CD4-positive, alpha-beta T cell treated with Interleukin-15 for 1 hour (primary cell): Measurements from ENCODE around the gene TMEM178B.
"Not testable (repeated sequence)": the region's sequence is repeated elsewhere in the genome, so short reads cannot be mapped to it uniquely, and the experiment has no call there.

Source experiments
- DNase-seq: peaks from one replicate; pipeline ENCODE4 v3.0.0-alpha.2; 2020

The TMEM178B gene

DNA sequence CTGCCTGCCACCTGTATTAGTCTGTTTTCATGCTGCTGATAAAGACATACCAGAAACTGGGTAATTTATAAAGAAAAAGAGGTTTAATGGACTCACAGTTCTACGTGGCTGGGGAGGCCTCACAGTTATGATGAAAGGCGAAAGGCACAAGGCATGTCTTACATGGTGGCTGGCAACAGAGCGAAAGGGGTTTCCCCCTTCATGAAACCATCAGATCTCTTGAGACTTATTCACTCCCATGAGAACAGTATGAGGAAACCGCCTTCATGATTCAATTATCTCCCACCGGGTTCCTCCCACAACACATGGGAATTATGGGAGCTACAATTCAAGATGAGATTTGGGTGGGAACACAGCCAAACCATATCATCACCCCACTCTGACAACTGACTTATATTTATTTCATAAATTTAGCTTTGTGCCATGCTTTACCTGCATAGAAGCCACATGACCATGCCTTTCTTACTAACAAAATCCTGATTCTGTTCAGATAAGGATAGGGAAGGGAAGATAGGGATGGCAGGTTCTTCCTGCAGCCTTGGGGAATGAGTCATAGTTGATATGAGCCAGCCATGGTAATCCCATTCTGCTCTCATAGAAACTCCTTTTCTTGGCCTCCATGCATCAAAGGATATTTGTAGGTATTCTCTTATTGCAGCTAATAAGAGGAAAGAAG lies 286.0 kb downstream of the TMEM178B start:
- DNase-seq = no peak

- DNase-seq = no peak
Observed at GRCh38 chr7:141360416-141360760, 286.5 kb downstream of the TMEM178B start.

- DNase-seq = no peak
Observed at GRCh38 chr7:141360803-141361202, 286.9 kb downstream of the TMEM178B start.

GRCh38 chr7:141361479-141361878 lies 287.6 kb downstream of the TMEM178B start:
- DNase-seq = no peak

DNA sequence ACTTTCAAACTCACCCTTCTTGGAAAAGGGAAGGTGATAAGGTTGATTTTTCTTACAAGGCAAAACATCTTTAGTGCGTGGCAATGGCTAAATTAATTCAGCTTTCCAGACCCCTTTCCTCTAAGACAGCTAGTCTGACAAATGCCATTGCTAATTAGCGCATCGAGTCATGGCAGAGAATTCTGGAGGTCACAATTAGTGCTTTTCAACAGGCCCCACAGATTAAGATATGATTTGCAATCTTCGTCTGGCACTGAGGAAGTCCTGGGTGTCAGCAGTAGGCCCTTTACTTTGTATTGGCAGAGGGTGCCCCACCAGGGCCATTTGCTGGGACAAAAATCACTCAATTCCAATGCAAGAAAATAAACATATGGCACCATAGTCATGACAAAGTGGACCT lies 288.1 kb downstream of the TMEM178B start:
- DNase-seq = no peak

DNA sequence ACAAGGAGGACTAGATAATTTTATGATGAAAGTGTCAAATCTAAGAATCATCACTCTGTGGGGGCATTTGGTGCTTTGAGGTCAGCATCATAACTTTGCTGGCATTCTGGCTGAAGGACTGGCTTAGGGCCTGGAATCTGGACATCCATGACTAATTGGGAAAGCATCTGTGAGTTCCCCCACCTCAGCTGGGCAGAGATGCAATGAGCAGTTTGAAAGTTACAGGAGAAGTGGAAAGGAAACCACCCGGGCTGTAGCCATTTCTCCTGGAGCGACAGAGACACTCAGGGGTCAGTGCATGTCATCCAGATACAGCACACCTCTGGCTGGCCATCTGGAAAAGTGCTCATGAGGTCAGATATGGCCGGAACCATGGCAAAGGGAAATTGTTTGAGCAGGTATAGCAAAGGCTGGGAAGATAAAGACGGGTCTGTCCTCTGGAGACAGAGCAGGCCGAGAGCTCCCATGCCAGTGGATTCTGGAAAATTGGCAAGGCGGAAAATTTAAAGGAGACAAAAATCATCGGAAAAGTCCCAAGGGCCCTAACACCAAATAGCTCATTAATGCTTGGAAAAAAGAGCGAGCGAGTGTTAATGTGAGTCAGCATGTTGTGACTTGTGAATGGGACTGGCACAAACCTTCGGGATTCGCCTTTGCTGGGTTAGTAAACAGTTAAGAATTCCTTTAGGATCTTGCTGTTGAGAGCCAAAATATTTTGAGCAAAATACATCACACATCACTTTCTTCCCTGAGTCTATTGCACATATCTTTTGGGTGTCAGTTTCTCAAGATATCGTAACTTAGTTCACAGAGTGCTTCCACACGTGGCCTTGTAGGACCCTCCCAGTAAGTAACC lies 288.9 kb downstream of the TMEM178B start:
- no peak for DNase-seq

DNA sequence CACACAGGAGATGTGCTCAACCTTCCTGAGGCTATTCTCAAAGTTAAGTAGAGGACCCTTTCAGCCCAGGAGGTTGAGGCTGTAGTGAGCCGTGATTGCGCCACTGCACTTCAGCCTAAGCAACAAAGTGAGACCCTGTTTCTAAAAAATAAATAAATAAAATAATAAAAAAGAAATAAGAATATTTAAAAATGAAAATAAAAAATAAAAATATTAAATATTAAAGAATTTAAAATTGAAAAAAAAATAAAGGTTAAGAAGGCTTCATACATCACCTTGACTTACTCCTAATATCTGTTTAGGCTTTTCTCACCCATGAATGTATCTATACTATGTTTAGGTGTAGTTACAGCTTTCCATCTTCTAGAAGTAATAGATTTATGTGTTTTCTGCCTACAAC lies 289.9 kb downstream of the TMEM178B start:
- no peak for DNase-seq

GRCh38 chr7:141366091-141366621 lies 292.3 kb downstream of the TMEM178B start:
- no peak for DNase-seq

- DNase-seq = no peak
Observed at GRCh38 chr7:141369422-141369821, 295.6 kb downstream of the TMEM178B start.

- no peak for DNase-seq
Observed at GRCh38 chr7:141370178-141370577, 296.3 kb downstream of the TMEM178B start.

DNA sequence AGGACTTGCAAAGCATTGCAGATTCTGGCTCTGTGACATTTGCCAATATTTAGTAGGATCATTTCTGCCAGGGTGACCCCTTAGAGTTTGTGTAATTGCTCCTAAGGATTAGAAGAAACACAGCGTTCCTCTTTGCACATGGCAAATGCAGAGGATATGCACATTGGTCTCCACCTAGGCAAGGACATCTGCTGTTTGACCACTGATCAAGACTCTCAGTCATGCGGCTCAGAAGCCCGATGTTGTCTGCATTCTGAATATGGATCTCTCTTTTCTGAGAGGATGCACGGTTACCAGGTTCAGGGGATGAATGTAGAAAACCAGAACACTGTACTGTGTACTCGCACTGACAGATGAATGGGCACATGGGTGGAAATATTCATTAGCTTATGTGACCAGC lies 296.8 kb downstream of the TMEM178B start:
- no peak for DNase-seq

GRCh38 chr7:141374425-141374824 lies 300.6 kb downstream of the TMEM178B start:
- DNase-seq = no peak

GRCh38 chr7:141375442-141375841 lies 301.6 kb downstream of the TMEM178B start:
- no peak for DNase-seq

DNA sequence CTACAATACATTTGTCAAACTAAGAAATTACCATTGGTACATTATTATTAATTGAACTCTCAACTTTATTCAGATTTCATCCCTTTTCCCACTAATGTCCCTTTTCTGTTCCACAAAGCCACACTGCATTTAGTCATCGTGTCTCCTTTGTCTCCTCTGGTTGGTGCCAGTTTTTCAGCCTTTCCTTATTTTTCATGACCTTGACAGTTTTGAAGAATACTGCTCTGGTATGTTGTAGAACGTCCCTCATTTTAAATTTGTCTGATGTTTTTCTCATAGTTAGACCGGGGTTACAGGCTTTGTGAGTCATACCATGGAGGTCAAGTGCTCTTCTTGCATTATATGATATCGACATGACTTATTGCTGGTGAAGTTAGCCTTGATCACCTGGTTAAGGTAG lies 304.0 kb downstream of the TMEM178B start:
- no peak for DNase-seq

DNA sequence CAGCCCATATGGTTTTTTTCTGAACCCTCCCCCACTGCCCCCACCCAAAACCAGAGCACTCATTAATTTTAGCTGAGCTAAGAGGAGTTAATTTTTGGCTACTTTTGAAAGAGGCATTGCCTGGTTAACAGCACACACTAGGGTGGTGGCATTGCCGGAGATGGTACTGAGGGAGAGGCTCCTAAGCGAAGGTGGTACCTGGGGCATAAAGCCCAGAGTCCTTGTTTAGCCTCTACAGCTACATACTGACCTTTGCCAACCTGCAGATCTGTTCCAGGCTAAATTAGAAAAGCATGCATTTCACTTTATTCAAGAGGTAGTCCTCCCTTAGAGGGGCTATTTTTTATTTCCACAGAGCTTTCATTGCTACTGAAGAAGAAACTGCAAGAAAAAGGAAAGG lies 304.5 kb downstream of the TMEM178B start:
- DNase-seq = no peak

- no peak for DNase-seq
Observed at GRCh38 chr7:141381794-141382427, 308.0 kb downstream of the TMEM178B start.

DNA sequence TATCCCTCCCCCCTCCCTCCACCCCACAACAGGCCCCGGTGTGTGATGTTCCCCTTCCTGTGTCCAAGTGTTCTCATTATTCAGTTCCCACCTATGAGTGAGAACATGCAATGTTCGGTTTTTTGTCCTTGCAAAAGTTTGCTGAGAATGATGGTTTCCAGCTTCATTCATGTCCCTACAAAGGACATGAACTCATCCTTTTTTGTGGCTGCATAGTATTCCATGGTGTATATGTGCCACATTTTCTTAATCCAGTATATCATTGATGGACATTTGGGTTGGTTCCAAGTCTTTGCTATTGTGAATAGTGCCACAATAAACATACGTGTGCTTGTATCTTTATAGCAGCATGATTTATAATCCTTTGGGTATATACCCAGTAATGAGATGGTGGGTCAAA lies 309.5 kb downstream of the TMEM178B start:
- not testable (repeated sequence) for DNase-seq

GRCh38 chr7:141386881-141387280 lies 313.0 kb downstream of the TMEM178B start:
- no peak for DNase-seq

GRCh38 chr7:141387521-141388217 lies 313.8 kb downstream of the TMEM178B start:
- no peak for DNase-seq

DNA sequence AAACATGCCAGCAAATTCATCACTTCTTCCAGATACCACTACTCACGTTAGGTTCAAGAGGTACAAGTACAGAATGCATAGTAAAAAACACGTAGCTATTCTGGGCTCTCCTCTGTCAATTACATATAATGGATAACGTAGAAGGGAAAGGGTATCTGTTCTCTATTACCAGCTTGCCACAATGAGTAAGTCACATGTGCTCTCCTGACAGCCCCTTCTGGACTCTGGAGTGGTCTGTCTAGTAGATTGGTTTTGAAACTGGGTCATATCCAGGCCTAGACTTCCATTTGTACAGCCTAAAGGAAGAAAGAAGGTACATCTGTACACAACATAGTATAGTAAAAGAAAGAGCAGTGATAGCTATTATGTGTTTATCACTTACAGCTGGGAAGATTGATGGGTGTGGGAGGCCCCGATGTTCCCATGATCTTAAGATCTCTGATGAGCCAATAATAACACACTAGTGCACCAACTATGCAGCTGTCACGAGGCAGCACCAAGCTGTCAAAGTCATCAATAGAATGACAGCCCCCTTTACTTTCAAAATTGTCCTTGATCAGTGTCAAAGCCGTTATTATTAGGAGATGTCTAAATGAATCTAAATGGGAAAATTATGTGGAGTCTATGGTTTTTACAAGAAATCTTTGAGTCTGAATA lies 315.4 kb downstream of the TMEM178B start:
- no peak for DNase-seq

- DNase-seq = no peak
Observed at GRCh38 chr7:141390339-141390738, 316.5 kb downstream of the TMEM178B start.

- no peak for DNase-seq
Observed at GRCh38 chr7:141393056-141393455, 319.2 kb downstream of the TMEM178B start.
